ENCODE measurements around the gene SETD2. TPM values are rescaled to one million over a fixed set of nuclear protein-coding genes. Genes with fewer than 3 reads are reported as not detected.
A peak's percentile ranks its signal among the peaks of the same experiment; 100 is the strongest.

The SETD2 gene
- polyA plus RNA-seq, 1 donor: 37.1 TPM

GRCh38 chr3:47000198-47000815 is 163.6 kb downstream of the SETD2 start:
- WGBS (ENCODE audit: insufficient coverage, low lambda C conversion rate): no CpG with 5 or more reads among the region's 10 CpGs

GRCh38 chr3:46999516-47000197 is 164.3 kb downstream of the SETD2 start:
- H3K4me1 ChIP-seq (ENCODE audit: control insufficient read depth, insufficient read depth, low read length): peaks cover 17% of the 10 kb centered on the region
- no peak overlapping the region for H3K27ac ChIP-seq (ENCODE audit: low read length)
- no peak for DNase-seq
- no peak overlapping the region for H3K4me3 ChIP-seq (ENCODE audit: low read length)
- peaks cover 60% of the 10 kb centered on the region for H3K36me3 ChIP-seq (ENCODE audit: control insufficient read depth, insufficient read depth, low read length)
- no peaks in the 10 kb centered on the region for H3K9me3 ChIP-seq (ENCODE audit: control insufficient read depth, low read depth, low read length)
- H3K27me3 ChIP-seq (ENCODE audit: control insufficient read depth, insufficient read depth, low read length): no peaks in the 10 kb centered on the region
- no CpG with 5 or more reads among the region's 14 CpGs for WGBS (ENCODE audit: insufficient coverage, low lambda C conversion rate)

More at GRCh38 chr3:47000198-47000815, 163.6 kb downstream of the SETD2 start:
- H3K4me3 ChIP-seq (ENCODE audit: low read length): no peak overlapping the region
- no peaks in the 10 kb centered on the region for H3K27me3 ChIP-seq (ENCODE audit: control insufficient read depth, insufficient read depth, low read length)
- H3K4me1 ChIP-seq (ENCODE audit: control insufficient read depth, insufficient read depth, low read length): peaks cover 17% of the 10 kb centered on the region
- H3K27ac ChIP-seq (ENCODE audit: low read length): no peak overlapping the region
- DNase-seq: no peak
- H3K9me3 ChIP-seq (ENCODE audit: control insufficient read depth, low read depth, low read length): no peaks in the 10 kb centered on the region
- peaks cover 65% of the 10 kb centered on the region for H3K36me3 ChIP-seq (ENCODE audit: control insufficient read depth, insufficient read depth, low read length)

- DNase-seq: no peak
- no peak overlapping the region for H3K4me3 ChIP-seq (ENCODE audit: low read length)
- H3K36me3 ChIP-seq (ENCODE audit: control insufficient read depth, insufficient read depth, low read length): peaks cover 55% of the 10 kb centered on the region
- H3K27ac ChIP-seq (ENCODE audit: low read length): no peak overlapping the region
- H3K9me3 ChIP-seq (ENCODE audit: control insufficient read depth, low read depth, low read length): no peaks in the 10 kb centered on the region
- no CpG with 5 or more reads among the region's 22 CpGs for WGBS (ENCODE audit: insufficient coverage, low lambda C conversion rate)
- H3K4me1 ChIP-seq (ENCODE audit: control insufficient read depth, insufficient read depth, low read length): peaks cover 17% of the 10 kb centered on the region
- H3K27me3 ChIP-seq (ENCODE audit: control insufficient read depth, insufficient read depth, low read length): no peaks in the 10 kb centered on the region
Measured at GRCh38 chr3:46998852-46999515, 164.9 kb downstream of the SETD2 start.

- DNase-seq: peak; percentile 77 to 85
- H3K4me3 ChIP-seq (ENCODE audit: low read length): no peak overlapping the region
- peaks cover 17% of the 10 kb centered on the region for H3K4me1 ChIP-seq (ENCODE audit: control insufficient read depth, insufficient read depth, low read length)
- peak overlapping the region; percentile 43 for H3K27ac ChIP-seq (ENCODE audit: low read length)
- no peaks in the 10 kb centered on the region for H3K27me3 ChIP-seq (ENCODE audit: control insufficient read depth, insufficient read depth, low read length)
- H3K36me3 ChIP-seq (ENCODE audit: control insufficient read depth, insufficient read depth, low read length): peaks cover 53% of the 10 kb centered on the region
- no peaks in the 10 kb centered on the region for H3K9me3 ChIP-seq (ENCODE audit: control insufficient read depth, low read depth, low read length)
- no CpG with 5 or more reads among the region's 27 CpGs for WGBS (ENCODE audit: insufficient coverage, low lambda C conversion rate)
Measured at GRCh38 chr3:46998121-46998851, 165.6 kb downstream of the SETD2 start.

GRCh38 chr3:46997453-46998091 is 166.3 kb downstream of the SETD2 start:
- H3K27me3 ChIP-seq (ENCODE audit: control insufficient read depth, insufficient read depth, low read length): no peaks in the 10 kb centered on the region
- no peaks in the 10 kb centered on the region for H3K9me3 ChIP-seq (ENCODE audit: control insufficient read depth, low read depth, low read length)
- no peak for DNase-seq
- peaks cover 50% of the 10 kb centered on the region for H3K36me3 ChIP-seq (ENCODE audit: control insufficient read depth, insufficient read depth, low read length)
- no CpG with 5 or more reads among the region's 13 CpGs for WGBS (ENCODE audit: insufficient coverage, low lambda C conversion rate)
- H3K4me3 ChIP-seq (ENCODE audit: low read length): no peak overlapping the region
- peaks cover 17% of the 10 kb centered on the region for H3K4me1 ChIP-seq (ENCODE audit: control insufficient read depth, insufficient read depth, low read length)
- no peak overlapping the region for H3K27ac ChIP-seq (ENCODE audit: low read length)

GRCh38 chr3:46996689-46997452 is 167.0 kb downstream of the SETD2 start:
- H3K27me3 ChIP-seq (ENCODE audit: control insufficient read depth, insufficient read depth, low read length): no peaks in the 10 kb centered on the region
- no peaks in the 10 kb centered on the region for H3K9me3 ChIP-seq (ENCODE audit: control insufficient read depth, low read depth, low read length)
- DNase-seq: no peak
- no CpG with 5 or more reads among the region's 12 CpGs for WGBS (ENCODE audit: insufficient coverage, low lambda C conversion rate)
- no peak overlapping the region for H3K27ac ChIP-seq (ENCODE audit: low read length)
- no peak overlapping the region for H3K4me3 ChIP-seq (ENCODE audit: low read length)
- H3K36me3 ChIP-seq (ENCODE audit: control insufficient read depth, insufficient read depth, low read length): peaks cover 43% of the 10 kb centered on the region
- H3K4me1 ChIP-seq (ENCODE audit: control insufficient read depth, insufficient read depth, low read length): peaks cover 17% of the 10 kb centered on the region

GRCh38 chr3:46995901-46996562 is 167.9 kb downstream of the SETD2 start:
- no CpG with 5 or more reads among the region's 22 CpGs for WGBS (ENCODE audit: insufficient coverage, low lambda C conversion rate)
- no peak overlapping the region for H3K4me3 ChIP-seq (ENCODE audit: low read length)
- no peak for DNase-seq
- H3K27ac ChIP-seq (ENCODE audit: low read length): no peak overlapping the region
- peaks cover 42% of the 10 kb centered on the region for H3K36me3 ChIP-seq (ENCODE audit: control insufficient read depth, insufficient read depth, low read length)
- no peaks in the 10 kb centered on the region for H3K9me3 ChIP-seq (ENCODE audit: control insufficient read depth, low read depth, low read length)
- no peaks in the 10 kb centered on the region for H3K27me3 ChIP-seq (ENCODE audit: control insufficient read depth, insufficient read depth, low read length)
- peaks cover 17% of the 10 kb centered on the region for H3K4me1 ChIP-seq (ENCODE audit: control insufficient read depth, insufficient read depth, low read length)

- no peaks in the 10 kb centered on the region for H3K9me3 ChIP-seq (ENCODE audit: control insufficient read depth, low read depth, low read length)
- WGBS (ENCODE audit: insufficient coverage, low lambda C conversion rate): no CpG with 5 or more reads among the region's 29 CpGs
- H3K27ac ChIP-seq (ENCODE audit: low read length): no peak overlapping the region
- H3K36me3 ChIP-seq (ENCODE audit: control insufficient read depth, insufficient read depth, low read length): peaks cover 39% of the 10 kb centered on the region
- H3K4me1 ChIP-seq (ENCODE audit: control insufficient read depth, insufficient read depth, low read length): peaks cover 17% of the 10 kb centered on the region
- DNase-seq: no peak
- H3K27me3 ChIP-seq (ENCODE audit: control insufficient read depth, insufficient read depth, low read length): no peaks in the 10 kb centered on the region
- no peak overlapping the region for H3K4me3 ChIP-seq (ENCODE audit: low read length)
Measured at GRCh38 chr3:46994801-46995731, 168.8 kb downstream of the SETD2 start.

All from large intestine (tissue), 3 donors.